ENCODE data around the gene IL22. TPM values are rescaled to one million over a fixed set of nuclear protein-coding genes. Genes with fewer than 3 reads are reported as not detected.

The IL22 gene
- total and polyA plus RNA-seq, 2 of the 8 experiments (the other 6 are each of a cell fraction or from before 2014, with no cell fraction given) = not detected

DNA sequence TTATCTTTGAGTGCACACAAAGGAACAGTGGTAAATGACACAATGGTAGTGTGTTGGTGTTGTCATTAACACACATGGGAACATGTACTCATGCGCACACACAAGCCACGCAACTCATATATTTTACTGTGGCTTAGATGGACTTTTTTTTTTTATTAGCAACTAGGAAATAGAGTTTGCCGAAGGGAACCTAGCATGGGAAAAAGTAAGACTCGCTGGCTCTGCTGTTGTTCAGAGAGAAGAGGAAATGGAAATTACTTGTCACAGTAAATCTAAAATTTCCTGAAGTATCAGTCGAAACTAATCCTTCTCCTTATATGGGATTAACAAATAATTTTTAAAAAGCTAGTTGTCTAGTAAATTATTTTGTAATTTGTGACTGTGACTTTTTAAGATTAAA is 33.7 kb upstream of the IL22 start:
- Histone ChIP-seq H3K4me2 (ENCODE audit: insufficient read depth in 1 of 2, low read depth in 2 of 2, low read length in 2 of 2) (no peak overlapping the region), H3K79me2 (ENCODE audit: control insufficient read depth in 1 of 2, insufficient read depth in 2 of 2, low read length in 2 of 2) (no peaks in the 10 kb centered on the region), H3K23me2 (ENCODE audit: low read depth, low read length) (no peaks in the 10 kb centered on the region), H3K79me1 (ENCODE audit: low read depth, low read length) (no peaks in the 10 kb centered on the region), H2BK5ac (ENCODE audit: low read depth, low read length) (no peak overlapping the region), H3K9me3 (ENCODE audit: insufficient read depth in 2 of 2, low read depth in 1 of 2, low read length in 1 of 2) (no peaks in the 10 kb centered on the region), H3K9ac (replicated peaks in 1 of 4; ENCODE audit: extremely low read depth in 1 of 4, low read depth in 3 of 4, low read length in 3 of 4) (no peak overlapping the region), H2BK15ac (ENCODE audit: low read length) (no peak overlapping the region), H2BK20ac (ENCODE audit: low read length) (no peak overlapping the region), H3K36me3 (ENCODE audit: control insufficient read depth in 2 of 4, insufficient read depth in 4 of 4, low read length in 3 of 4) (no peaks in the 10 kb centered on the region), H3K4me1 (replicated peaks in 1 of 4; ENCODE audit: control insufficient read depth in 3 of 4, insufficient read depth in 4 of 4, low read length in 3 of 4) (no peaks in the 10 kb centered on the region), H4K5ac (ENCODE audit: insufficient read length, low read depth, low read length) (no peak overlapping the region), H3K56ac (replicated peaks; ENCODE audit: insufficient read length, low read depth, low read length) (no peak overlapping the region), H2BK120ac (replicated peaks; ENCODE audit: low read depth, low read length) (no peak overlapping the region), H4K91ac (replicated peaks; ENCODE audit: insufficient read length, low read length) (no peak overlapping the region), H3K14ac (ENCODE audit: insufficient read length) (no peak overlapping the region), H4K20me1 (replicated peaks in 1 of 2; ENCODE audit: control insufficient read depth in 1 of 2, insufficient read depth in 2 of 2, low read length in 2 of 2) (no peaks in the 10 kb centered on the region), H3K27me3 (replicated peaks in 1 of 4; ENCODE audit: control insufficient read depth in 3 of 4, extremely low read depth in 1 of 4, insufficient read depth in 3 of 4, low read length in 3 of 4) (no peaks in the 10 kb centered on the region), H3K4me3 (ENCODE audit: extremely low read depth in 1 of 4, insufficient read depth in 2 of 4, low read depth in 3 of 4, low read length in 4 of 4) (no peak overlapping the region), H3K18ac (ENCODE audit: extremely low read depth, low read length) (no peak overlapping the region), H2BK12ac (ENCODE audit: low read depth, low read length) (no peak overlapping the region), H2AK5ac (ENCODE audit: low read depth, low read length) (no peak overlapping the region), H4K8ac (ENCODE audit: extremely low read depth, insufficient read depth, low read length) (no peak overlapping the region), H3K27ac (ENCODE audit: low read depth, low read length) (no peak overlapping the region), H2AFZ (ENCODE audit: low read length) (no peak overlapping the region), H3K4ac (replicated peaks; ENCODE audit: insufficient read length, low read depth, low read length) (no peak overlapping the region), H3K23ac (ENCODE audit: insufficient read length) (no peak overlapping the region)
- TF ChIP-seq ATF2 (IDR thresholded peaks at IDR 0.05; ENCODE audit: low read length) = no peak
- no peak for TF ChIP-seq HDAC2 (IDR thresholded peaks at IDR 0.05; ENCODE audit: borderline replicate concordance in 1 of 2, low read depth in 2 of 2, low read length in 2 of 2)
- no peak for TF ChIP-seq SIRT6 (IDR thresholded peaks at IDR 0.05; ENCODE audit: low read length)
- no peak for TF ChIP-seq ASH2L (IDR thresholded peaks at IDR 0.05; ENCODE audit: low read length)
- no peak for TF ChIP-seq CBX5 (IDR thresholded peaks at IDR 0.05; ENCODE audit: low read depth, low read length)
- TF ChIP-seq POLR2AphosphoS5 (IDR thresholded peaks at IDR 0.05; ENCODE audit: low read depth, low read length) = no peak
- no peak for TF ChIP-seq SAP30 (IDR thresholded peaks at IDR 0.05; ENCODE audit: insufficient read depth, insufficient replicate concordance, low read length)
- no peak for TF ChIP-seq SIX5 (IDR thresholded peaks at IDR 0.05; ENCODE audit: low read depth, low read length)
- FAIRE-seq = no peak
- WGBS, 2 experiments (ENCODE audit: extremely low coverage in 1 of 2, insufficient coverage in 1 of 2, insufficient read length in 1 of 2, insufficient replicate concordance in 2 of 2, low coverage in 1 of 2, low lambda C conversion rate in 2 of 2, missing lambda C conversion rate in 1 of 2) = 94% methylated on average over 5 of the region's 5 CpGs; no CpG with 5 or more reads in 1 of the 2 experiments
- CTCF ChIA-PET (ENCODE audit: partially characterized antibody) = interaction anchor here (1.7 kb wide), 1 partner anchor 64 kb away, joined by 6 read pairs; no protein-coding TSS in a partner anchor
- POLR2A ChIA-PET (ENCODE audit: partially characterized antibody) = no interaction called here
- no peak for DNase-seq (ENCODE audit: low read depth in 1 of 2, low spot score in 2 of 2)
